T-helper 9 cell (primary cell): Measurements from ENCODE around the gene CTSE.

ENCODE experiments used
- DNase-seq: peaks from one replicate; pipeline ENCODE4 v3.0.0-alpha.2; 2020

The CTSE gene

GRCh38 chr1:205989786-205990185, 33.9 kb downstream of the CTSE start:
- no peak for DNase-seq

DNA sequence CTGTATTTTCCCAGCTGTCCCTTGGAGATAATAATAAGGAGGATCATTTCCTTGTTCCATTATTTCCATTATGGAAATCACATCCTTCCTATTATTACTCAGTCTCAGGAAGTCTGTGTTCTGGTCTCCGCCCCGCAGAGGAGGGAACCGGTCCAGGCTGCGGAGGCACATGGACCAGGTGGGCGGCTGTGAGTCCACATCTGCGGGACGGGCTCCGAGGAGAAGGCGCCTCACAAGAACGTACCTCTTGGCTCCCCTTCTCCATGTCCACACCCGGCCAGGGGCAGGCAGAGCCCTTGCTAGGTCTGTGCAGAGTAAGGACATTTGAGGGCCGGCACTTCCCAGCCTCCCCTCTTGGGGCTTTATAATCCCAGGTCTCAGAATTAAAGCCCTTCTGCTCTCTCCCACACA, 35.1 kb downstream of the CTSE start:
- DNase-seq = no peak

DNA sequence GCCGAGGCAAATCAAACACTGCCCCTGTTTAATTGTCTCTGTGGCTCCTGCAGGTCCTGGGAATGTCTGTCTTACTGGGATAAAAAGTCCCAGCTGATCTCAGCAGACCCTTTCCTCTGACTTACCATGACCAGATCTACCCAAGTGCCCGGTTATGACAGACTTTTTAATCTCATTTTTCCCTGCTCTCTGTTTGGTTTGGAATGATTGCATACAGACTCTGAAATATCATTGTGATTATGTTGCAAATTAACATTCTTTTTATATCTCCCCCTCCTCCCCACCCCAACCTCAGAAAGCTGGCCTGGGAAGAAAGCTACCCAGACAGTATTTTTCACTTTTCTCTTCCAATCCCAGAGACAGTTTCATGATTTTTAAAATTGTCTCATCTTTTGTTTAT, 36.8 kb downstream of the CTSE start:
- no peak for DNase-seq

DNA sequence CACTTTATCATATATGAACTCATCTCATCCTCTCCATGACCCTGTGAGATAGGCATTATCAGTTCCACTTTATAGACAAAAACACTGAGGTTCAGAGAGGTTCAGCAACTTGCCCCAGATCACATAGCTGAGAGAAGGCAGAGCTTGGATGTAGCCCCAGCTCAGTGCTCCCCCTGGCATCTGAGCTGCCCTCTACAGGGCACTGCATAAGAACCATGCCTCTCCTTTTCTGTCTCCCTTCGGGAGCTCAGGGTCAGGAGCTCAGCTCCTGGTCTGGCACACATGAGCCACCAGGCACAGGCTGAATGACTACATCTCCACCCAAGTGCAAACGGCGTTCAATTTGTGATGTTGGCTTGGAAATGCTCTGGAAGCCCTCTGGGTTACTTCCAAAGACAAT, 37.4 kb downstream of the CTSE start:
- no peak for DNase-seq

DNA sequence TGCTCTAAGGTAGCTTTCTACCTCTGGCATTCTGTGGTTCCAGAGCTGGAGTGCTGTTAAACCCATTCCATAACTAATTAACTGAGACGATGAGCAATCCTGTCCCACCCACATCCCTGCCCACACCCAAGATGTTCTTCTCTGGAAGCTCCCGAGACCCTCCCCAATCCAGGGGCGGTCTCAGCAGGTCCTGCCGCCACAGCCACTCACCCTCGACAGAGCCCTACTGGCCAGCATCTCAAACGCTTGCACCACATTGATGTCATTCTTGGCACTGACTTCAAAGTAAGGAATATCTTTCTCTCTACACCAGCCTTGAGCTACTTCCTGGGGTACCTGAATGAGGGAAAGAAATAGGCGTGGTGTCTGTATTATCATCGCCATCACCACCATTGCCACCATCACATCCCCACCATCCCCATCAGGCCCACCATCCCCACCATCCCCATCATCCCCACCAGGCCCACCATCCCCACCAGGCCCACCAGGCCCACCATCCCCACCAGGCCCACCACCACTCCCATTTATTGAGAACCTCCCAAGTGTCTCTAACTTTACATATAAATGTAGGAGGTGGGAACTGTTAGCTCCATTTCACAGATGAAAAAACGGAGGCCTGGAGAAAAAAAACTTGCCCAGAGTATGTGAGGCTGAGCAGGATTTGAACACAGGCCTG, 38.2 kb downstream of the CTSE start:
- no peak for DNase-seq

- no peak for DNase-seq
Observed at GRCh38 chr1:205983925-205984725, 39.6 kb downstream of the CTSE start.

DNA sequence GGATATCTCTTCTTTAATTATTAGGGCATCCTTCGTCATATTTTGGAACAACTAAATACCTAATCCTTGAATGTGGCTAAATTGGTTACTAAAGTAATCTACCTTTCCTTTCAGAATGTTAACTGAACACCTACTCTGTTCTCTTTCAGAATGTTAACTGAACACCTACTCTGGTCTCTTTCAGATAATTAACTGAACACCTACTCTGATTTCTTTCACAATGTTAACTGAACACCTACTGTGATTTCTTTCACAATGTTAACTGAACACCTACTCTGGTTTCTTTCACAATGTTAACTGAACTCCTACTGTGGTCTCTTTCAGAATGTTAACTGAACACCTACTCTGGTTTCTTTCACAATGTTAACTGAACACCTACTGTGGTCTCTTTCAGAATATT, 42.4 kb downstream of the CTSE start:
- no peak for DNase-seq

DNA sequence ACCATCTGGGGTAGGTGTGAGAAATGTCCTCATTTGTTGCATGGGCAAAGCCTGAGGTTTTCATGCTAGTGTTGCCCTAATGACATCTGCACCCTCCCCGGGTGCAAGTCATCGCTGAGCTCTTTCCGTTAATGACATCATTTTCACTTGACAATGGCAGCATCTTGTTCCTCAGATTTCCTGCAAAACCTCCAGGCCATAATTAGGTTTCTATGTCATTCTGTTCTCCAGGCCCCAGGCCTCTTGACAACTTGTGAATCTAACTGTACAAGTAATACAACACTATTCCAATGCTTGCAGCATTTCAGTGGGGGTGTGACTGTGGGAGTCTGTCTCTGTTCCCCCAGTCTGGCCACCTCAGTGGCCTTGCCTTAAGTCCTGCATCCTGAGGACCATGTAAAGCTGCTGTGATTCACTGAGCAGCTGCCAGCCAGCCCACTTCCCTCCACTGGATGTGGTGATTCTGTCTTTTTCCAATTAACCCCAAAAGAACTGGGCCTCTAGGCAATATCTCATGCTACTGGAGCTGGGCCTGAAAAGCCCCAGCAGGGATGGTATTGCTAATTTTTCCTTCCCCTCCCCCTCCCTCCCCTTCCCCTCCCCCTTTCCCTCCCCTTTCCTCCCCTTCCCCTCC, 43.3 kb downstream of the CTSE start:
- DNase-seq = no peak

DNA sequence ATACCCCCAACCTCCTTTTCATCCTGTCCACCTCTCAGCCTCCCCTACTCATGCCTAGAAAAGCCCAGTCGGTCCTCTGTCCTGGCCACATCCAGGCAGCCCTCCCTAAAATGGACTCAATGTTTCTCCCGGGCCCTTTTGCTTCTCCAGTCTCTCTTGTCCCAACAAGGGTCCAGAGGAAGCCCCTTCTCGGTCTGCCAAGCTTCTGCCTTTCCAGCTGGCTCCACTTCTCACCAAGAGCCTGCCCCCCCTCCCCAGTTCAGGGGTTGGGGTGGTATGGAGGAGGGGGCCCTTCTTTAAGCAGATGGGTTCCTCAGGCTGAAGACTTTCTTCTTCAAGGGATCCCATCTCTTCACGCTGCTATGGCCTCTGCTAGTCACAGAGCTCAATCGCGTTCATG, 44.4 kb downstream of the CTSE start:
- no peak for DNase-seq

DNA sequence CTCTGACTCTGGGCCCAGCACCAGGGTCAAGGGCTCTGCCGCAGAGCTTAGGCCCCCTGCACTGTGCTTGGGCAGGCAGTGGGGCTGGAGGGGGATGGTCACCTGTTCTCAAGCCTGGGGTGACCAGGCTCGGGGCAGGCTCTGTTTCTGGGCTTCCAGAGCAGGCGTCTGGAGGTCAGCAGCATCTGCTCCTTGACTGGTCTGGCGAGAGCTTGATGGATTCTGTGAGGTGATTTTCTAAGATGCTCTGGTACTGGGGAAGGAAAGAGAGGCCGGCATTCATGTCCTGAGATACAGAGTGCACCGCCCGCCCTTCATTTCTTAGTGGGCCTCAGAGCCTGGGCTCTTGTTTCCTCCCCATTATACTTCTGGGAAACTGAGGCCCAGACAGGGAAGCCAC, 45.0 kb downstream of the CTSE start:
- no peak for DNase-seq

DNA sequence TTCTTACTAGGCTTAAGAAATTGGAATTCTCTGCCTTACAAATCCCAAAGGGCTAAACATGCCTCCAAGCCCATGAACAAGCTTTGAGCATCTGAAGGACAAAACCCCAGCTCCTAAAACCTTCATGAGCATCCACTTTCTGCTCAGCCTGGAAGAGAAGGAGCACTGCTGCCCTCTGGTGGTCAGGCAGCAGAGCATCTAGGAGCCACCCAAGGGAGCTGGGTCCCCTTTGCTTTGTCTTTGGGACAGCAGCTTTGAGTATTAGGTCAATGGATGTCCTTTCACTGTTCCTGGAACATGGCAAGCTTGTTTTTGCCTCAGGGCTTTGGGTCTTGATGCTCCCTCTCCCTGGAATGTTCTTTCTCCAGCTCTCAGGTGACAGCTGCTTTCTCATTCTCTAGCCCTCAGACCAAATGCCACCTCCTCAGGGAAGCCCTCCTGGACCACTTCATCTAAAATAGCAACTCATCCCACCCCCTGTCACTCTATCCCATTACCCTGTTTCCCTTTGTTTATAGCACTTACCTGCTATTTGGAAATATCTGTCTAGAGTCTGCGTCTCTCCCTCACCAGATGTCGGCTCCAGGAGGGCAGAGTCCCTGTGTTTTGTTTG, 46.2 kb downstream of the CTSE start:
- peak; percentile 77 for DNase-seq

- no peak for DNase-seq
Observed at GRCh38 chr1:205976708-205977401, 46.8 kb downstream of the CTSE start.

DNA sequence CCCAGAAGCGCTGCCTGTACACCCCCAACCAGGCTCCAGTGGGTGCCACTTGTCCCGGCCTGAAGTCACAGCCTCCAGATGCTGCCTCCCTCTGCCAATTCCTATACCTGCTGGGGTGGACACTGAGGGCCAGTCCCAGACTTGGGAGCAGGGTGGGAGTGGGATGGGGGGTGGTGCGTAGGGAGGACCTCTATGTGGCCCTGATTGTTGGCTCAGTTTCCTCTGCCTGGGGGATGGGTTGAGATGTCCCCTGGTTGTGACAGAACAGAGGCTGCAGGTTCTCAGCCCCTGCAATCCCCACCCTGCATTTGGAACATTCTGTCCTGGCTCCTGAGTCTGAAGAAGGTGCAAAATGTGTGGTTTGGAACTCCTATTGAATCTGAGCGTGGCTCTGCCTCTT, 47.7 kb downstream of the CTSE start:
- no peak for DNase-seq

- DNase-seq = no peak
Observed at GRCh38 chr1:205975387-205975998, 48.2 kb downstream of the CTSE start.

GRCh38 chr1:205974712-205975111, 49.0 kb downstream of the CTSE start:
- DNase-seq = no peak

DNA sequence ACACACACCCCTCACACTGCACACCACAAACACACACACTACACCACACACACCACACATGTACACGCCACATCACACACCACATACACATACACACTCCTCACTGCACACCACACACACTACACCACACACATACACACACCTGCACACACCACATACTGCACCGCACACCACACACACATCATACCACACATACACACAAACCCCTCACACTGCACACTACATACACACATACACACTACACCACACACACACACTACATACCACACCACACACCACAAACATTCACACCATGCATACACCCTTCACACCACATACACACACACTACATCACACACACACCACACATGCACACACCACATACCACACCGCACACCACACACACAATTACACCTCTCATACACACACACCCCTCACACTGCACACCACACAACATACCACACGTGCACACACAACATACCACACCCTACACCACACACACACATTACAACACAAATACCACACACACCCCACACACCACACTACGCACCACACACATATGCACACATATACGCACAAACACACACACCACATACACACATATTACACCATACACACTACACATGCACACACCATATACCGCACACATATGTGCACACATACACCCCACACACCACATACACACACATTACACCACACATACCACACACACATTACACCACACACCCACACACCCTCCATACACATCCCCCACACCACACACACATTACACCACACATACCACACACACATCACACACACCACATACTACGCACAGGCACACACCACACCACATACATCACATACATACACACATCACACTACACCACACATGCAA, 50.1 kb downstream of the CTSE start:
- DNase-seq = no peak

- DNase-seq = no peak
Observed at GRCh38 chr1:205972491-205973168, 51.1 kb downstream of the CTSE start.

- no peak for DNase-seq
Observed at GRCh38 chr1:205972081-205972480, 51.6 kb downstream of the CTSE start.

- DNase-seq = no peak
Observed at GRCh38 chr1:205971082-205971481, 52.6 kb downstream of the CTSE start.

DNA sequence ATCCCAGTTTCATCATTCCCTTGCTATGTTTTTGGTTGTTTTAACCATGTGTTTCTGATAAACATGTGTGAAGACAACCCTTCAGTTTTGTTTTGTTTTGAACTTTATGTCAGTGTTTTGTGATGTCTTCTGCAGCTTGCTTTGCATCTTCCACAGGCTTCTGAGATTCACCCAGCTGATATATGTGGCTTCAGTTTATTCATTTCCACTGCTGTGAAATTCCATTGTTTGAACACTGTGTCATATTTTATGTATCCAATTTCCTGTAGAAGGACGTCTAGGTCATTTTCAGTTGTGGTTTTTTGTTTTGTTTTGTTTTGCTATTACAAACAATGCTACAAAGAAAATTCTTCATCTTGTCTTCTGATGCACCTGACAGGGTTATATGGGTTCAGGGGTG, 53.2 kb downstream of the CTSE start:
- no peak for DNase-seq

- no peak for DNase-seq
Observed at GRCh38 chr1:205969229-205969628, 54.5 kb downstream of the CTSE start.
